ENCODE data around the gene GRP.
"Not testable (repeated sequence)": the region's sequence is repeated elsewhere in the genome, so short reads cannot be mapped to it uniquely, and the experiment has no call there.

The GRP gene

GRCh38 chr18:59229701-59230443 is 9.9 kb downstream of the GRP start:
- DNase-seq, result no peak

GRCh38 chr18:59231114-59231513 is 11.2 kb downstream of the GRP start:
- DNase-seq, result no peak

- DNase-seq, result no peak
These were observed 11.9 kb downstream of the GRP start for GRCh38 chr18:59231877-59232276.

- no peak for DNase-seq
These were observed 12.5 kb downstream of the GRP start for GRCh38 chr18:59232309-59233016.

GRCh38 chr18:59233017-59233410 is 13.1 kb downstream of the GRP start:
- no peak for DNase-seq

- DNase-seq, result no peak
These were observed 18.4 kb downstream of the GRP start for GRCh38 chr18:59238385-59238784.

- DNase-seq, result no peak
These were observed 19.7 kb downstream of the GRP start for GRCh38 chr18:59239642-59240041.

GRCh38 chr18:59242906-59243305 is 22.9 kb downstream of the GRP start:
- DNase-seq, result no peak

GRCh38 chr18:59246796-59247195 is 26.8 kb downstream of the GRP start:
- no peak for DNase-seq

- no peak for DNase-seq
These were observed 29.3 kb downstream of the GRP start for GRCh38 chr18:59249199-59249774.

- not testable (repeated sequence) for DNase-seq
These were observed 35.5 kb downstream of the GRP start for GRCh38 chr18:59255491-59255890.

- DNase-seq, result not testable (repeated sequence)
These were observed 41.9 kb downstream of the GRP start for GRCh38 chr18:59261842-59262241.

- not testable (repeated sequence) for DNase-seq
These were observed 42.3 kb downstream of the GRP start for GRCh38 chr18:59262243-59262642.

- DNase-seq, result no peak
These were observed 43.7 kb downstream of the GRP start for GRCh38 chr18:59263661-59264060.

- no peak for DNase-seq
These were observed 44.2 kb downstream of the GRP start for GRCh38 chr18:59264121-59264571.

- DNase-seq, result no peak
These were observed 44.8 kb downstream of the GRP start for GRCh38 chr18:59264651-59265245.

- DNase-seq, result no peak
These were observed 45.5 kb downstream of the GRP start for GRCh38 chr18:59265246-59265973.

- DNase-seq, result no peak
These were observed 46.0 kb downstream of the GRP start for GRCh38 chr18:59265974-59266369.

GRCh38 chr18:59266459-59266858 is 46.5 kb downstream of the GRP start:
- DNase-seq, result no peak

GRCh38 chr18:59266886-59267502 is 47.0 kb downstream of the GRP start:
- DNase-seq, result no peak

GRCh38 chr18:59267503-59268126 is 47.7 kb downstream of the GRP start:
- no peak for DNase-seq

- DNase-seq, result no peak
These were observed 48.3 kb downstream of the GRP start for GRCh38 chr18:59268127-59268720.

Measured in CD4-positive, alpha-beta T cell treated with Interleukin-15 for 1 hour (primary cell).